ENCODE measurements around the gene GALNT13.

Gene GALNT13

DNA sequence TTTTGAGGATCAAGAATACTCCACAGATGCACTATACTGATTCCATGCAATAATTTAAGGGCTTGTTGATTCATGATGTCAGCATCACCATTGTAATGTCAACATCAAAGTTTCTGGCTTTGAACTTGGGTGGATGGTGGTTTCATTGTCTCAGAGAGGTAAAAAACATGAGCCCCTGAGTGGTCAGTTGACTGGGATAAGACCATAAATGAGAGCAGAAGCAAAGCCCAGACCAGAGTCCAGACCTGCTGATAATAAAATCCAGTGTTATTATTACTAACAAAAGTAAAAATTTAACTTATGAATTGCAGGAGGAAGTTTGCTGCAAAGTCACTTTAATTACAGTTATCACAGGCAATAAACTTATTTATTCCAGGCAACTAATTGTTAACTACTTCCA, 358.2 kb downstream of the GALNT13 start:
- no peak for DNase-seq

DNA sequence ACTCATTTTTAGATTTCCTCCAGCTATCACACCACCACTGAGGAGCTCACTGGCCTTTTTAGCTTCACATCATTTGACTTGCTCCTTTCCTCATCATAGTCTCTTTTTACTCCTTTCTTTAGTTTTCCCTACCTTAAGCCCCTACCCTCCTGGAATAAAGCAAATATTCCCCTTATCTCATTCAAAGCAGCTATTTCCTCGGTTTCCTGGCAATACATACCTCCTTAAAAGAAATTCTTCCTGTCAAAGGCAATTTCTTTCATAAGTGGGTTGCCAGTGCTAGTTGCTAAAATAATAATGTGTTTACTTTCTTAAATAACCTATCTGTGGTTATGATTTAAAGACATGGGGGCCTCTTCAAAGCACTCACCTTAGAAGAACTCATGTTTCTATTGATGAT, 359.3 kb downstream of the GALNT13 start:
- no peak for DNase-seq

DNA sequence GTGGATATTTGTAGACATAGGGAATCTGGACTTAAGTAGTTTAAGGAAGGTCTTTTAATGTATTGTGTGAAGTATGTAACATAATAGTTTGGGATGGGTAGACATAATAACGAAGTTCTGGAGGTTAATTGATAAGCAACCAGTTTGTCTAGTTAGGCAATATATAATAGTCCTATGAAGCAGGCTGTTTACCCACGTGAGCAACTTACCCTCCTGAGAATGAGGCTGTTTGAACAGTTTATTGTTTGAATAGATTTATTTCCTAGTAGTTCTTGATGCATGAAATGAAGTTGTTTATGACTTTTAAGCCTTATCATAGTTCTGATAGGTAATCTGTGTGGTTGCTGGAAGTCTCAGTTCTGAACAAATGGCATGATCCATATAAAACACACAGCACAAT, 361.5 kb downstream of the GALNT13 start:
- no peak for DNase-seq

DNA sequence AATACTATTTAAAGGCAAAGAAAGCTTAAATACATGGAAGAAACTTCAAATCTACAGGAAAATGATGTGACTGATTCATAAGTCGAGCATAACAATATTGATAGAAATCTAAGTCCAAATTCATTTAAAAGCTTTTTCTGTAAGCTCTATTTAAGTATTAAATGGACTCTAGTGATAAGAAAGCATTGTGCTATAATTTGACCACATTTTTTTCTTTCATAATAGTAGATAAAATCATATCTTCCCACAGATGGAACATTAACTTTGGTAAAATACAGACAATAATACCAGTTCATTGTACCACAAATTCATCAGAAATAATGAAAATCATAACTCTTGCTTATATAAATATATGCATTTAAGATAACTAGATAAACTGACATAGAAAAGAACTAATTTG, 366.5 kb downstream of the GALNT13 start:
- DNase-seq: no peak

DNA sequence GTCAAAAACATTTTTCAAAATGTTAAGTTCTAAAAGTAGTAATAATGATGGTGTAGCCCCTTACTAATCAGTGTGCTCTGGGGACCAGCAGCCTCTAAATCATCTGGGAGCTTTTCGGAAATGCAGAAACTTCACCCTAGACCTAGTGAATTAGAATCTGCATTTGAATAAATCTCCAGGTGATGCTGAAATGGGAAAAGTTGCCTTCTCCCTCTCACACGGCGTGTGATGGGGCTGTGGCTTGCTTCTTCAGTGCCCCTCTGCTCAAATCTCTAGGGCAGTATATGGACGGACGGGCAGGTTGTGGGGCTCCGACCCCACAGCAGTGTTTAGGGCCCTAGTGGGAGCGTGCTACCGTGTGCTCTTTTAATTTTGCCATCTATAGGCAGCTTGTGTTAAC, 368.6 kb downstream of the GALNT13 start:
- DNase-seq: no peak

DNA sequence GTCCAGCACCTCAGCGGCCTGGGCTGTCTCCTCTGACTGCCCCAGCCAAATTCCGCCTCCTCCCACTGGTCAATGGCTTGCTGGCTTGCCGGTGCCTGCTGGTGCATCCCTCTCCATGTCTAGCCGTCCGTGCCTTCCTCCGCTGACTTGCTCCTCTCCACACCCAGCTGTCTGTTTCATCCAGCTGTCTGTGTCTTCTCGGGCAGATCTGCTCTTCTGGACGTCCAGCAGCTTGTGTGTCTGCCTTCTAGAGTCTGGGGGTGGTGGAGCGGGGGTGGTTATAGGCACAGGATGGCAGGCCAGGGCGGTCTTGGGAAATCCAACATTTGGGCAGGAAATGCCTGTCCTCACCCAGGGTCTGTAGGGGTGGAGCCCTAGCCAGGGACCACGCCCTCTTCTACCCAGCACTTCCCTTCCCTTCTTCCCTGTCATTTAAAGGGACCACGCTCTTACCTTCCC, 369.2 kb downstream of the GALNT13 start:
- no peak for DNase-seq

DNA sequence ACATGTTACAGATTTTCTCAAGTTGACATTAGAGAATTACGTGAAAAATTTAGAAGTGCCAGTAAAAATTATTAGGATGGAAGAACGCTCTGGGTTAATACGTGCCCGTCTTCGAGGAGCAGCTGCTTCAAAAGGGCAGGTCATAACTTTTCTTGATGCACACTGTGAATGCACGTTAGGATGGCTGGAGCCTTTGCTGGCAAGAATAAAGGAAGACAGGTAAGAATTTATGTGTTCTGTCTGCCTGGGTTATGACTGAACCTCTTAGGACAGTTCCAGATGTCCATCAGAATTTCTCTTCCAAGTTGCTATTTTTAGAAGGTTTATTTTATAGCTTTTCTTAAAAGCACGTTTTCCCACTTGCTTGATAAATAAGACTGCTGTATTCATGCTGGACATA, 371.0 kb downstream of the GALNT13 start:
- DNase-seq: no peak

DNA sequence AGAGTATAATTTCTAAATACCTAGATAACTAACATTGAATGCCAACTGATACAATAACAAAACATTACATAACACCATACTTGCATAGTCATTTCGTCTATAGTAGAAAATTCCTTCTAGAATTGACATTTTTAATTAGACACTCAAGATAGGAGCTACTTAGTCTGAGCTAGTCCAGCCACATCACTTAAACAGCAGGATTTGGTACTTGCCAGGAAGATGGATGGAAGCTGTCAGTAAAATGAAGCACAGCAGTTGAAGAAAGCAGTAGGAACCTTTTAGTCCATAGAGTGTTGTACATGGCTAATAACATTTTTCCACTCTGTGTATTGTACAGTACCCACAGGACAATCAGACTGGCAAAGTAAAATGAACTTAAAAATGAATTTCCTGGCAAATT, 372.0 kb downstream of the GALNT13 start:
- no peak for DNase-seq

DNA sequence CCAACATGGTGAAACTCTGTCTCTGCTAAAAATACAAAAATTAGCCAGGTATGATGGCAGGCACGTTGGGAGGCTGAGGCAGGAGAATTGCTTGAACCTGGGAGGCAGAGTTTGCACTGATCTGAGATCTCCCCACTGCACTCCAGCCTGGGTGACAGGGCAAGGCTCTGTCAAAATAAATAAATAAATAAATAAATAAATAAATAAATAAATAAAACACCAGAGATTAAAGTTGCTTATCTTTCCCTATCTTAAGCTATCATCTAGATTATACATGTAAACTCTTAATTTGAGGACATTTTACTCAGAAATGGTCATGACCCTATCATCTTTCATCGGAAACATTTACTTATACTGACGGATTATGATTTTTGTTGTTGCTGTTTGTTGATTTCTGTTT, 373.2 kb downstream of the GALNT13 start:
- no peak for DNase-seq

DNA sequence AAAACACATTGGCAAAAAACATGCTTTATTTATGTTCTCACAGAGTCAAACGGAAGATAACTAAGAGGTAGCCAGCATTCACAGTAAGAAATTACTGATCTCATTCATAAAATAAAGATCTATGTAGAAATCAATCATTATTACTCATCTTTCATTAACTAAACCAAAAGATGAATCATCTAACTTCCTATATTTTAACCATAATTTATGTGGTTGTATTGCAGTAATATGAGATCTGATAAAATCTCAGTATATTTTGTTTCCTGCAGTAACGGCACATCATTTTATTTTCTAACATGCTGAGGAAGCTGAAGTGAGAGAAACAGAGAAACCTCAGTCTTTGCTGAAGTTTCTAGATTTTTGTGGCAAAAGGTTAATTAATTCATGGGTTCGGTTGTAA, 375.8 kb downstream of the GALNT13 start:
- no peak for DNase-seq

DNA sequence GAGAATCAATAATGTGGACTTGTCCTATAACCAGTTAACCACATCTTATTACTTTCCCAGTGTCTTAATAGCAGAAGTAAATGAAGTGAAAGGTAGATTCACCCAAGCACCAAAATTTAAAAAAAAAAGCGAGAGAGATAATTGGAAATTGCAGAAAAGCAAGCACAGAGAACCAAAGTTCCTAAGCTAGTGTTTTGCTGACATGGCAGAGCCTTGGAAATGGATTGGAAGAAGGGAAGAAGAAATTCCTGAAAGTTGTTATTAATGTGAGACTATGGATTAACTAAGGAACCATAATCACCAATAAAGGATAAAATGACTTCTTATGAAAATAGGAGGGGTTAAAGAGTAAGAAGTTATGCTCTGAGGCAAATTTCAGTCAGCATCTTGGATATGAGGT, 384.4 kb downstream of the GALNT13 start:
- no peak for DNase-seq

DNA sequence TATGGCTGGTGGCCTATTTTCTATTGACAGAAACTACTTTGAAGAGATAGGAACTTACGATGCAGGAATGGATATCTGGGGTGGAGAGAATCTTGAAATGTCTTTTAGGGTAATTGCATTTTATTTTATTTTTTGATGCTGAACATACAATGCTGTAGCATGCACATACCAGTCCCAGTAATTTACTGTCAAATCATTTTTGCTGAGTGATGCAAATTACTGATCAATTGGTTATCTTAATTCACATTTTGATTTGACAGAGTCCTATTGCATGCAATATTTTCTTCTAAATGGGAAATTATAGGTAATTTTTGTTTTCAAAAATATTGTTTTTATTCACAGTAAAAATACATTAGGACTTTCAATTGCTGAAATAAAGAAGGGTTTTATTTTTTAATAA, 387.3 kb downstream of the GALNT13 start:
- DNase-seq: no peak

DNA sequence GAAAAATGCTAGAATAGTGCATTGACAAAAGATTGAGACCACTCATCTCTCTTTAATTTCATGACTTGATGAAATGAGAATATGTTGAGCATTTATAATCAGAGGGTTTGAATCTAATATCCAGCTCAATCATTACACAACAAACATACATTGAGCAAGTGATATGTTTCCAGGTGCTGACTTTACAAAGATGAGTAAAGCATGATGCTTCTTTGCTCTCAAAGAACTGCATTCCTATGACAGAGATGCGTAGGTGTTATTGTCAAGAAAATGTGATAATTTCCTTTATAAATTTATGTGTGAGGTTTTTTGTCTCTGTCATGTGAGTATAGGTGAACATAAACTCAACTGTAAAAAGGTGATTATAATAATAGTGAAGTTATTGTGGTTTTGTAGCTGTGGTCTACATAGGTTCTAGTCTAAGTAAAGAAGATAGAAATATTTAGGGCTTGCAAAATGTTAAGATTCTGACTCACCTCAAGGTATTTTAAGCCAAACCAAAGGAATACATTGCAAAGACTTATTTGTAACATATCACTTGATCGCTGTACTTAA, 389.8 kb downstream of the GALNT13 start:
- DNase-seq: no peak

DNA sequence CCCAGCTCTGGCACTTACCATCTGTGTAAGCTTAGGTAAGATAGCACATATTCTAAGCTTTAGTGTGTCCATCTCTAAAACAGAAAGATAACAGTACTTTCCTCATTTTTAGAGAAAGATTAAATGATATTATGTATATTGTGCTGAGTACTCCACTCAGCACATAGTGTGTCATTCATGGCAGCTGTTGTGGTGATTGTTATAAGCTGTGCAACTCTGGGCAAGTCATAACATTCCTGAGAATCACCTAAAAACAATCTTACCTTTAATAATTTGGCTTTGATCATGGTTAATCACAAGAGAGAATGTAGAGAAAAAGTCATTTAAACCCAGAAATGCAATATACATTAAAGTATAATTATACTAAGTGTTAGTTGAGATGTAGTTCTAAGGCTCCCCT, 391.5 kb downstream of the GALNT13 start:
- DNase-seq: no peak

DNA sequence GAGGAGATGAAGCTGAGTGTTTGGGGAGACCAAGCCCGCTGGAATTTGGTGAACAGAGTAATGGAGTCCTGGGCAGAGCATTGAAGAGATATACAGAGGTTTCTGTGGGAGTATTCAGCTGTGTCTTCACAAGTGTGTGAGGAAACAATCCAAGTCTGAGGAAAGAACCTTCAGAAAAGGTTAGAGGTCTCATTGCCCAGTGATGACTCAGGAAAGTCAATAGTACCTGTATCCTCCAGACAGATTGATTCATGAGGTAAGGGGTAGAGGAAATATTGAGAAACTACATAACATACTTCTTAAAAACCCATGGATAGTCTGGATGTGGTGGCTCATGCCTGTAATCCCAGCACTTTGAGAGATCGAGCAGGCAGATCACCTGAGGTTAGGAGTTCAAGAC, 392.3 kb downstream of the GALNT13 start:
- no peak for DNase-seq

DNA sequence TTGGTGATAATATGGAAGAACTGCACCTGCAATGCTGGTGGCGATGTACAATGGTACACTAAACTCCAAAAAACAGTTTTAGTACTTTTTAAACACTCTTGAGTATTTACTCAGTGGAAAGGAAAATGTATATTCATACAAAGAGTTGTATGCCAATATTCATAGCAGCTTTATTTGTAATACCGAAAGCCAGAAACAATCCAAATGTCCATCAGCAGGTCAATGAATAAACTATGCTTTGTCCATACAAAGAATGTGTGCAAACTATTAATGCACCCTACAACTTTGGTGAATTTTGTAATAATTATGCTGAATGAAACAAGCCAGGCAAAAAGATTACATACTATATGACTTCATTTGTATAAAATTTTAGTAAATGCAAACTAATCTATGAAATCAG, 396.3 kb downstream of the GALNT13 start:
- no peak for DNase-seq

DNA sequence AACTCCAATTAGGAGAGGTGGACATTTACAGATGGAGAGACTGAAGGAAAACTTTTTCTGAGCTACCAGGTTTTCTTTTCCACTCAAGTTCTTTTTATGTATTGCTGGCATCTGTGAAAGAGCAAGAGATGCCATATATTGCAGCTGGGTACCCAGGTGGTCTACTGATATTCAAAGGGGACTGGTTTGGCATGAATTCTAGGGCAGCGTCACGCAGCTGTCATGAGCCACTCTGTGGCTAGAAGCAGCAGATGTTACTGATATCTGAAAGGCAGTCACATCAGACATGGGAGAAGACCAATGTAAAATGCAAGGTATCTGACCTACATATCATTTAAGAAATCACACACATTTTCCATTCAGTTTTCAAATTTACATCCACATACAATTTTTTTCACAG, 408.8 kb downstream of the GALNT13 start:
- no peak for DNase-seq

DNA sequence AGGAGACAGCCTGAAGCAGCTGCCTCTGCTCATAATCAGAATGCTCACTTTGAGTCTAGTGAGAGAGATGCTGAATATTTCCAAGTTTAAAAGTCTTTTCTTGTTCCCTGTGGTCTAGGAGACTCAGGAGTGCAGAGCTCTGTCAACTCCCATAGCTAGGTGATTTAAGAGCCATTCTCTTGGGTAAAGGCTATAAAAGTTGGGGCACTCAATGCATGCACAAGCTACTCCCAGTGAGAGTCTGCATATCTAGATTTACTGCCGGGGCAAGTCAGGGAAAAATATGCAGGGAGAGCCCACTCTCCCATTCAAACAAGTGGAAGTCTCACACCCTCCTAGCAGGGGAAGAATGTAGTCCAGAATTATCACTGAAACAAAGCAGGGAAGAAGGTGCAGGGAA, 418.1 kb downstream of the GALNT13 start:
- no peak for DNase-seq

DNA sequence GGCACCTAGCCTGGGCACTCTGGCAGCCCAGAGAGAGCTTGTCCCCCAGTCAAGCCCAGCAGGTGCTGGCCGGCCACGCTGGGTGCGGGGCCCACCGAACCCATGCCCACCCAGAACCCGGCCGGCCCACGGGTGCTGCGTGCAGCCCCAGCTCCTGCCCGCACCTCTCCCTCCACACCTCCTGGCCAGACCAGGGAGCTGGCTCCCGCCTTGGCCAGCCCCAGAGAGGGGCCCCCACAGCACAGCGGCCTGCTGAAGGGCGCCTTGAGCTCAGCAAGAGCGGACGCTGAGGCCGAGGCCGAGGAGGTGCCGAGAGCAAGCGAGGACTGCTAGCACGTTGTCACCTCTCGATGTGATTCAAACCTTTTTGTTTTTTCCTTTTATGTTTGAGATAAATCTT, 419.8 kb downstream of the GALNT13 start:
- no peak for DNase-seq

DNA sequence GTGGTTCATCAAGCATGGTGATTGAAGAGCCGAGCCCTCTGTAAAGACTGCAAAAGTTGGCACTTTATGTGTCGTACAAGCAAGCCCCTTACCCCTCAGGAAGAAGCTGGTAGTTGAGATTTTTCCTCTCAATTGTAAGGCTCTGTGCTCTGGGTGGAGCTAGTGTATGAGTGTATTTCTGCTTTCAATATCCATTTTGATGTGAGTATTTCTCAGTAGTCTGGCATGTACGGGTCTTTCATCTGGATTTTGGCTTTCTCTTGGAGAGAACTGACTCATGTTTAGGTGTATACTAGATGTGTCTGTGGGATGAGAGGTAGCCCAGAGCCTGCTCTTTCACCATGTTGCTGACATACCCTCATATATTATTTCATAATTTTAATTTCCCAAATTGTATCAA, 420.2 kb downstream of the GALNT13 start:
- no peak for DNase-seq

DNA sequence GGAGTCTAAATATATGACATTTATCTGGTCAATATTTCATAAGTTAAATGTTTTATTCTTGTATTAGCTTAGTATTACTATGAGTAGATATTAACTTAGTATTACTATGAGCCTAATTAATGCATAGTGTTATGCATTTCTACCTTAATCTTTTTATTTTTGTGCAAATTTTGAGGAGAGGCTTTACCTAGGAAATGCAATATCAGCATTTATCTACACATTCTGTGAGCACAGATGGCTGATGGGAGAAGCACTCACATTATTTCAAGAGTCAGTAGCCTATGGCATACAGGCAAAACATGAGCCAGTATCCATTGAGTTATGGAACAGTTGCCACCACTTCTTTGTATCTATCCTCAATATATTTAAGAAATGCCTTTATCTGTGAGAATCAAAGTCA, 422.1 kb downstream of the GALNT13 start:
- no peak for DNase-seq

DNA sequence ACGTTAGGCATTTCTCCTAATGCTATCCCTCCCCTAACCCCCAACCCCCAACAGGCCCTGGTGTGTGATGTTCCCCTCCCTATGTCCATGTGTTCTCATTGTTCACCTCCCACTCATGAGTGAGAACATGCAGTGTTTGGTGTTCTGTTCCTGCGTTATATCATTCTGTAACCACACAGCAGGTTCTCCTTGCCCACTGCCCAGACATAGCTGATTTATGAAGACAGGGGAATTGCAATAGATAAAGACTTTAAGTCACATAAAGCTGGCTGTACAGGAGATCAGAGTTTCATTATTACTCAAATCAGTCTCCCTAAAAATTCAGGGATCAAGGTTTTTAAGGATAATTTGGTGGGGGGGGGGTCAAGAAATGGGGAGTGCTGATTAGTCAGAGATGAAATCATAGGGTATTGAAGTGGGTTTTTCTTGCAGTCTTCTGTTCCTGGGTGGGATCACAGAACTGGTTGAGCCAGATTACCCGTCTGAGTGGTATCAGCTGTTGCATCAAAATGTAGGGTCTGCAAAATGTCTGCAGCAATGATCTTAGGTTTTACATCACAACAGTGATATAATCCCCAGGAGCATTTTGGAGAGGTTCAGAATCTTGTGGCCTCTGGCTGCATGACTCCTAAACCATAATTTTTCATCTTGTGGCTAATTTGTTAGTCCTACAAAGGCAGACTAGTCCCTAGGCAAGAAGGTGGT, 434.7 kb downstream of the GALNT13 start:
- no peak for DNase-seq

DNA sequence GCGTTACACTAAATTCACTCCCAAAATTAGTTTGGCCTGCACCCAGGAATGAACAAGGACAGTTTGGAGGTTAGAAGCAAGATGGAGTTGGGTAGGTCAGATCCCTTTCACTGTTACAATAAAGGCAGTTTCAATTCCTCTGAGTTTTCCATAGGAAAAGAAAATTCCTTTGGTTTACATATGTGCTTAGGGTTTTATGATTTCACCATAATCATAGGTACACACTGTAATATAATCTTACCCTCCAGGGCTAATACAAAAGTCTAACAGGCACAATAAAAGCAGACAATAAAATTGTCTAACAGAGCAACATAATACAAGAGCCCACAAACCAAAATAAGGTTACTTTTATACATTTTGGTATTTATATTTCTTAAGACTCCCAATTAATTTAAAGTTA, 435.3 kb downstream of the GALNT13 start:
- no peak for DNase-seq

DNA sequence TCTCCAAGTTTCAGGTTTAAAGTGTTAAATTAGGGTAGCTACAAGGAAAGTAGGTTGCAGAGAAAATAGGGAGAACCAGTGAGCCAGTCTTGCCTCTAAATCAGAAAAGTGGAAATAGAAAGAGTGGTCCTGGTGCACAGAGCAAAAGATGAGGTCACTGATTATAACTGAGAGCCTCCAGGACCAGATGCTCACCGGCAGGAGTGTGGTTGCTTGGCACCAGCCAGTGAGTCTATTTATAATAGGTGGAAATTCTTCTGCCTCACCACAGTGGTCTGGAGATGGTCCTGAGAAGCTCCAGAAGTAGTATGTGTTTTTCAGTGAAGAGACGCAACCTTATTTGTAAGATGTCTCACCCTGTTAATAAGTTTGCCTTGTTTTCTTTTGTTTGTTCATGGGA, 452.9 kb downstream of the GALNT13 start:
- no peak for DNase-seq

DNA sequence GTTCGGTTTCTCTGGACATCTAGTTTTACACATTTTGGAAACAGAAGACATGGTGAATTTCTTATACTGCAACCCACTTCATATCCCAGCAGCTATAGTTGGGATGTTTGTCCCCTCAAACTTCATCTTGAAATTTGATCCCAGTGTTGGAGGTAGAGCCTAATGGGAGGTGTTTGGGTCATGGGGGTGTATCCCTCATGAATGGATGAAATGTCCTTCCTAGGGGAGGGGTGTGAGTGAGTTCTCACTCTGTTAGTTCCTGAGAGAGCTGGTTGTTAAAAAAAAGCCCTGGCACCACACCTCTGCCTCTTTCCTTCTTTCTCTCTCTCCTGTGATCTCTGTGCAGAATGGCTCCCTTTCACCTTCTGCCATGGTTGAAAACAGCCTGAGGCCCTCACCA, 457.8 kb downstream of the GALNT13 start:
- no peak for DNase-seq
